C4-2B (cell line): ENCODE measurements around the gene WDR36.

Experiments
- H3K27ac ChIP-seq: fragments of 450-650 bp; 2 replicates; pipeline ENCODE4 v1.5.1; 2017
- CTCF ChIP-seq: fragments of 450-650 bp; conservative IDR thresholded peaks from 2 replicates; pipeline ENCODE4 v1.5.1; 2017; ENCODE audit warnings: mild to moderate bottlenecking
- ZFX ChIP-seq: fragments of 450-650 bp; IDR thresholded peaks from 2 replicates; pipeline ENCODE4 v1.6.1; 2017

WDR36 gene

GRCh38 chr5:111099058-111099778, 7.1 kb downstream of the WDR36 start:
- TF ChIP-seq ZFX (no peak), CTCF (no peak)
- H3K27ac ChIP-seq, result no peak overlapping the region

DNA sequence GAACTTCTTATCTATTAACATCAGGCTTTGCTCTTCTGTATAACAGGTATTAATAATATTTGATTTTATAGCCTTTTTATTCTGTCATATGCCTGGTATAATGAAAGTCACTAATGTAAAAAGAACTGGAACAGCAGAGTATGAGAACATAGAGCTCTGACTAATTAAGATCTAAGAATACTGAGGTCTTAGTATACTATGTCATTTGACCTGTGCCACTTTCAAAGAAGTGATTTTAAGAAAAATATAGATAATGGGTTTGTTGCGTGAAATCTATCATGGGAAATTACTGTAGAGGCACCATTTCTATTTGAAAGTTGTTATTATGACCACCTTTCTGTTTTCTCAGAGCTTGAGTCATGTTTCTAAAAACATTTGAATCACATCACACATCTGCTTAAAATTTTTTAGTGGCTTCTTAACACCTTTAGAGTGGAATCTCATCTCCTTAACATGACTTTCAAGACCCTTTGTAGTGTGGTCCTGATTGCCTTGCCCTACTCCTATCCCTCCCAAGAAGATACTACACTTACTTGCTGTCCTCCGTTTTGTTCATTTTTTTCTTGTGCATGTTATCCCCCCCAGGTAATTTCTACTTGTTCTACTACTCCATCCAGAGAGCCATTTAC, 14.3 kb downstream of the WDR36 start:
- no peak overlapping the region for H3K27ac ChIP-seq
- TF ChIP-seq CTCF (no peak), ZFX (no peak)

- no peak overlapping the region for H3K27ac ChIP-seq
- no peak for TF ChIP-seq CTCF
- no peak for TF ChIP-seq ZFX
Measured at GRCh38 chr5:111107371-111107770, 15.2 kb downstream of the WDR36 start.

- no peak overlapping the region for H3K27ac ChIP-seq
- TF ChIP-seq ZFX (no peak), CTCF (no peak)
Measured at GRCh38 chr5:111111956-111112355, 19.8 kb downstream of the WDR36 start.

GRCh38 chr5:111113678-111114077, 21.5 kb downstream of the WDR36 start:
- TF ChIP-seq CTCF (no peak), ZFX (no peak)
- H3K27ac ChIP-seq, result no peak overlapping the region

DNA sequence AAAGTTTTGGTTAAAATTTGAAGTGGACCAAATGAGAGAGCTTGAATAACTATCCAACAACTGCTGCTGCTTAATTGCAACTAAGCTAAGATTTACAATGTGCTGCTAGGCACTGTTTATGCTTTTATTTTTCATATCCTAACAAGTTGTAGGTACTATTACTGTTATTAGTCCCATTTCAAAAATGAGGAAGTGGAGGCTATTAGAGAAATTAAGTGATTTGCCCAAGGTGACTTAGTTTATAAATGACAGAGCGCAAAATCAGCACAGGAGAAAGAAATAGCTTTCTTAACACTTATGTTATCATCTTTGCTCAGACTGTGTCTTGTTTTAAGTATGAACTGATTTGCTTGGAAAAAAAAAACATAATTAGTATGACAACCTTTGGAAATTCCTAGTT, 23.1 kb downstream of the WDR36 start:
- TF ChIP-seq ZFX (no peak), CTCF (no peak)
- H3K27ac ChIP-seq, result no peak overlapping the region

DNA sequence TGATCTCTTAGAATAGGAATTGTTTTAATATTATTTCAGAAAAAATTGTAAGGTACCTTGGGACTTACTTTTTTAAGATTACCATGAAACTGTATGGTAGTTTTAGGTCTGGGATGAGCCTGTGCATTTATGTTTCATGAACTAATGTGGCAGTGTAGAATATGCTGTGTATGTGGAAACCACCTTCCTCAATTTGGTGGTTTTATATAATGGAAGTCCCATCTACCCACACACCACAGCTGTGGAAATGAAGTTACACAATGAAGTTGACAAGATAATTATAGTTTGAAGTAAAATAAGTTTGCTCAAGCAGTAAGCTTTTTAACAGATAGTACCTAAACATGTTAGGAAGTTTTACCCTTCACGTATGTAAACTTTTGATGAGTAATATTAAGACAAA, 24.4 kb downstream of the WDR36 start:
- no peak overlapping the region for H3K27ac ChIP-seq

More for the DNA sequence above, 24.4 kb downstream of the WDR36 start:
- TF ChIP-seq CTCF, result no peak
- no peak for TF ChIP-seq ZFX
